Left ventricle myocardium inferior (tissue), 1 donor: ENCODE results near the gene RAP1GAP2. TPM values are rescaled to one million over a fixed set of nuclear protein-coding genes. Genes with fewer than 3 reads are reported as not detected.

Experiments
- DNase-seq: peaks from one replicate; pipeline ENCODE4 v3.0.0-alpha.2; 2020
- H3K27ac ChIP-seq: fragments of 200-600 bp; replicated peaks from 2 replicates; pipeline ENCODE4 v1.8.0; 2021
- H3K27me3 ChIP-seq: fragments of 200-600 bp; 2 replicates; pipeline ENCODE4 v1.8.0; 2021; ENCODE audit warnings: low read depth
- H3K36me3 ChIP-seq: fragments of 200-600 bp; 2 replicates; pipeline ENCODE4 v1.8.0; 2021
- H3K4me1 ChIP-seq: fragments of 200-600 bp; 2 replicates; pipeline ENCODE4 v1.8.0; 2021
- H3K4me3 ChIP-seq: fragments of 200-600 bp; 2 replicates; pipeline ENCODE4 v1.8.0; 2021; ENCODE audit warnings: mild to moderate bottlenecking, moderate library complexity
- H3K9me3 ChIP-seq: fragments of 200-600 bp; replicated peaks from 2 replicates; pipeline ENCODE4 v1.8.0; 2021
- intact Hi-C: fragments of 100-400 bp; cut with micrococcal nuclease; formaldehyde crosslinking; loops from one replicate; pipeline ENCODE4 v1.11.0; 2022
- total RNA-seq: library from RNA; stranded (reverse); fragmentation: NEBNext Ultra II Directional; extraction: Animal tissue kit (Norgen Biotek cat#: 25700); gene quantifications from one replicate; pipeline ENCODE4 v1.2.1, GENCODE V29; 2021
- TF ChIP-seq, protein P1 (sequence below): fragments of 200-600 bp; IDR thresholded peaks from 2 replicates; pipeline ENCODE4 v1.8.0; 2021; ENCODE audit warnings: antibody characterized with exemption, mild to moderate bottlenecking, borderline replicate concordance
- donor health status: DM: no; HTN: yes; CAD: no; lungs with severe emphysema.

RAP1GAP2 gene
- total RNA-seq, 1 donor from 2014 or later: 63.8 TPM

DNA sequence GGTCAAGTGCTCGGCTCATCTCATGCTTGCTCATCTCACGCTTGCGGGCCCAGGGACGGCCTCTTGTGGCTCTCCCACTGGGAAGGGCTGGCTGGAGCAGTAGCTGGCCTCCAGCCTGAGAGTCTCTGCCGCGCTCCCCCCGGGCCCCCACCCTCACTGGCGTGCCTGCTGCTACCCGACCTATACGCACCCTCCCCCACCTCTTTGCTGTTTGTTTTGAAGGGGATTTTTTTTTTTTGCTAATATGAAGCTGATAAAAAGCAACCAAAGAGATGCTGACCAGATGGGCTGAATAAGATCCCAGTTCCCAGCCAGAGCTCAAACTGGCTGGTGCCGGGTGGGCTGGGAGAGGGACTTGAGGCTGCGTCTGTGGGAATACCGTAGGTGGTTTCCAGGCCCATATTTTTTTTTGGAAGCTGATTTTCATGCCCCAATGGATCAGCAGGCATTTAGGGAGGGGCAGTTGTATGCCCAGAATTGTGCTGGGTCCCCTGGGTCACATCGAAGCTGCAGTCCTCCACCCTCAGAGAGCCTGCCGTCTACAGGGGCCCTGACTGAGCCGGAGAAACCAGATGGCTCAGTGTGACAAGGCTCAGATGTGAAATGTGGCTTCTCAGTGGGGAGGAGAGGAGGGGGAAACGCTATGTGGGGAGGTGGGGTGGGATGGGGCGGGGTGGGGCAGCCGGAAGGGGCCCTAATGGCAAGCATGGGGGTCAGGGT lies 115.0 kb downstream of the RAP1GAP2 start:
- Histone ChIP-seq H3K4me1 (peaks cover 28% of the 10 kb centered on the region), H3K27me3 (no peaks in the 10 kb centered on the region), H3K4me3 (no peak overlapping the region), H3K9me3 (no peaks in the 10 kb centered on the region), H3K36me3 (no peaks in the 10 kb centered on the region), H3K27ac (peak overlapping the region; percentile 38)
- TF ChIP-seq, protein P1, sequence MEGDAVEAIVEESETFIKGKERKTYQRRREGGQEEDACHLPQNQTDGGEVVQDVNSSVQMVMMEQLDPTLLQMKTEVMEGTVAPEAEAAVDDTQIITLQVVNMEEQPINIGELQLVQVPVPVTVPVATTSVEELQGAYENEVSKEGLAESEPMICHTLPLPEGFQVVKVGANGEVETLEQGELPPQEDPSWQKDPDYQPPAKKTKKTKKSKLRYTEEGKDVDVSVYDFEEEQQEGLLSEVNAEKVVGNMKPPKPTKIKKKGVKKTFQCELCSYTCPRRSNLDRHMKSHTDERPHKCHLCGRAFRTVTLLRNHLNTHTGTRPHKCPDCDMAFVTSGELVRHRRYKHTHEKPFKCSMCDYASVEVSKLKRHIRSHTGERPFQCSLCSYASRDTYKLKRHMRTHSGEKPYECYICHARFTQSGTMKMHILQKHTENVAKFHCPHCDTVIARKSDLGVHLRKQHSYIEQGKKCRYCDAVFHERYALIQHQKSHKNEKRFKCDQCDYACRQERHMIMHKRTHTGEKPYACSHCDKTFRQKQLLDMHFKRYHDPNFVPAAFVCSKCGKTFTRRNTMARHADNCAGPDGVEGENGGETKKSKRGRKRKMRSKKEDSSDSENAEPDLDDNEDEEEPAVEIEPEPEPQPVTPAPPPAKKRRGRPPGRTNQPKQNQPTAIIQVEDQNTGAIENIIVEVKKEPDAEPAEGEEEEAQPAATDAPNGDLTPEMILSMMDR: no peak
- intact Hi-C loops: no loop called here
- DNase-seq: peak; percentile 41

DNA sequence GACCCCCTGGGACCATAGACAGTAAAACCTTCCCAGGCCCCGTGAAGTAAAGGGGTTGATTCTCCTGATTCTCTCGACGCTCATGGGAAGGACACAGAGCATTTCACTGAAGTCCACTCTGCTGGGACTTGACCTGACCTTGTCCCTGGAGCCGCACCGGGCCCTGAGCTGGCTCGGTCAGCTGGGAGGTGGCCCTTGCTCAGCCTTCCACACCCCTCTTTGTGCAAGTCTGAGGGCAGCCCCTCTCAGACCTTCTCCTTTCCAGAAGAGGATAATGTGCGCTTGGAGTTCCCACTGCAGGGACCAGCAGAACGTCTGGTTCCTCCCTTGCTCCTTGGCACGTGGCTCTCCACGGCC lies 115.5 kb downstream of the RAP1GAP2 start:
- H3K4me3 ChIP-seq: no peak overlapping the region
- no peaks in the 10 kb centered on the region for H3K9me3 ChIP-seq
- intact Hi-C loops: no loop called here
- TF ChIP-seq, protein P1: no peak
- H3K4me1 ChIP-seq: peaks cover 23% of the 10 kb centered on the region
- no peaks in the 10 kb centered on the region for H3K36me3 ChIP-seq
- DNase-seq: no peak
- peak overlapping the region; percentile 38 for H3K27ac ChIP-seq
- no peaks in the 10 kb centered on the region for H3K27me3 ChIP-seq

DNA sequence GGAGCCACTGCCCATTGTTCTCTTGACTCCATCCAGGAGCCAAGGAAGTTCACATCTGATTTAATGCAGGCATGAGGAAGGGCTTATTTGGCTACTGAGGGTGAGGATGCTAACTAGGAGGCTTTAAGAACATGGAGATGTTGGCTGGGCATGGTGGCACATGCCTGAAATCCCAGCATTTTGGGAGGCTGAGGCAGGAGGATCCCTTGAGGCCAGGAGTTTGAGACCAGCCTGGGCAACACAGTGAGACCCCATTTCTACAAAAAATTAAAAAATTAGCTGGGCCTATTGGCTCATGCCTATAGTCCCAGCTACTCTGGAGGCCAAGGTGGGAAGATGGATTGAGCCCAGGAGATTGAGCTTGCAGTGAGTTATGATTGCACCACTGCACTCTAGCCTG lies 116.5 kb downstream of the RAP1GAP2 start:
- H3K4me3 ChIP-seq: no peak overlapping the region
- DNase-seq: no peak
- intact Hi-C loops: no loop called here
- no peaks in the 10 kb centered on the region for H3K9me3 ChIP-seq
- H3K36me3 ChIP-seq: no peaks in the 10 kb centered on the region
- TF ChIP-seq, protein P1: no peak
- H3K27me3 ChIP-seq: no peaks in the 10 kb centered on the region
- H3K4me1 ChIP-seq: peaks cover 23% of the 10 kb centered on the region
- no peak overlapping the region for H3K27ac ChIP-seq

DNA sequence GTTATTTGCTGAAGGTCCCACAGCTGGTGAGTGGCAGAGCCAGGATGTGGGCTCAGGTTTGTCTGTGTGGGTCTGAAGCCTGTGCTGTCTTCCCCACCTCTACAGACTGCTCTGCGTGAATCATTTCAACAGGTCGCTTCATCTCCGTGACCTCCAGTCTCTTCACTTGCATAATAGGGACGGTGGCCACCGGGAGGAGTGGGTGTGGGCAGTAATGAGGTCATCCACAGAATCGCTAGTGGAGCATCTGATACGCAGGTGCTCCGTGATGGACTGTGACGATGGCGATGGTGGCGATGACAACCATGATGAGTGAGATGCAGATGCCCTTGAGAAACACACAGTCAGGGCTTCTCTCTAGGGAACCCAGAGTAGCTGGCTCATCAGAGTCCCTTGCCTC lies 120.2 kb downstream of the RAP1GAP2 start:
- TF ChIP-seq, protein P1: no peak
- Histone ChIP-seq H3K4me3 (no peak overlapping the region), H3K27ac (no peak overlapping the region), H3K36me3 (no peaks in the 10 kb centered on the region), H3K4me1 (peaks cover 6% of the 10 kb centered on the region), H3K27me3 (no peaks in the 10 kb centered on the region), H3K9me3 (no peaks in the 10 kb centered on the region)
- intact Hi-C loops: no loop called here
- no peak for DNase-seq

DNA sequence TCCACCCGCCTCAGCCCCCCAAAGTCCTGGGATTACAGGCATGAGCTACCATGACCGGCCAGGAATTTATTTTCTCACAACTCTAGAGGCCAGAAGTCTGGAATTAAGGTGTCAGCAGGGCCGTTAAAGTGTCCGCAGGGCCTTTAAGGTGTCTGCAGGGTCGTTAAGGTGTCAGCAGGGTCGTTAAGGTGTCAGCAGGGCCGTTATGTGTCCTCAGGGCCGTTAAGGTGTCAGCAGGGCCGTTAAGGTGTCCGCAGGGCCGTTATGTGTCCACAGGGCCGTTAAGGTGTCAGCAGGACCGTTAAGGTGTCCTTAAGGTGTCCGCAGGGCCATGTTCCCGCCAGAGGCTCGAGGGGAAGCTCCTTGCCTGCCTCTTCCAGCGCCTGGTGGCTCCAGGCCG lies 125.2 kb downstream of the RAP1GAP2 start:
- no peaks in the 10 kb centered on the region for H3K36me3 ChIP-seq
- intact Hi-C loops: no loop called here
- TF ChIP-seq, protein P1: no peak

More for the DNA sequence above, 125.2 kb downstream of the RAP1GAP2 start:
- Histone ChIP-seq H3K27ac (no peak overlapping the region), H3K4me3 (no peak overlapping the region), H3K9me3 (no peaks in the 10 kb centered on the region), H3K4me1 (peaks cover 11% of the 10 kb centered on the region), H3K27me3 (no peaks in the 10 kb centered on the region)
- DNase-seq: no peak
